ENCODE results near the gene SURF4. TPM values are rescaled to one million over a fixed set of nuclear protein-coding genes. Genes with fewer than 3 reads are reported as not detected.
A peak's percentile ranks its signal among the peaks of the same experiment; 100 is the strongest.

SURF4 gene
- total RNA-seq, 1 experiment from 2014 or later: 171 TPM

GRCh38 chr9:133401588-133401987 lies 25.7 kb upstream of the SURF4 start:
- TF ChIP-seq FOXJ3 (CRISPR knock-in tag; IDR thresholded peaks at IDR 0.05; ENCODE audit: borderline replicate concordance): no peak
- TF ChIP-seq FOXP1 (CRISPR knock-in tag; IDR thresholded peaks at IDR 0.05; ENCODE audit: borderline replicate concordance): no peak
- no peak for TF ChIP-seq IRF2 (CRISPR knock-in tag; IDR thresholded peaks at IDR 0.05; ENCODE audit: borderline replicate concordance, low read depth)
- no peak for TF ChIP-seq ERG (CRISPR knock-in tag; IDR thresholded peaks at IDR 0.05)
- no peak for TF ChIP-seq FOXK1 (CRISPR knock-in tag; IDR thresholded peaks at IDR 0.05)
- no peak for TF ChIP-seq NFE2L1 (CRISPR knock-in tag; IDR thresholded peaks at IDR 0.05)
- TF ChIP-seq HMGXB4 (CRISPR knock-in tag; IDR thresholded peaks at IDR 0.05): no peak
- no peak for TF ChIP-seq SMAD4 (CRISPR knock-in tag; IDR thresholded peaks at IDR 0.05)
- TF ChIP-seq ZNF219 (CRISPR knock-in tag; IDR thresholded peaks at IDR 0.05; ENCODE audit: borderline replicate concordance): no peak
- TF ChIP-seq JUN (CRISPR knock-in tag; IDR thresholded peaks at IDR 0.05): no peak
- TF ChIP-seq GRHL2 (CRISPR knock-in tag; IDR thresholded peaks at IDR 0.05; ENCODE audit: insufficient replicate concordance, severe bottlenecking): no peak
- TF ChIP-seq ZNF416 (CRISPR knock-in tag; IDR thresholded peaks at IDR 0.05): no peak
- no peak for TF ChIP-seq NFATC4 (CRISPR knock-in tag; IDR thresholded peaks at IDR 0.05)
- no peak for TF ChIP-seq ZNF396 (CRISPR knock-in tag; IDR thresholded peaks at IDR 0.05; ENCODE audit: borderline replicate concordance)
- TF ChIP-seq OVOL2 (CRISPR knock-in tag; IDR thresholded peaks at IDR 0.05; ENCODE audit: borderline replicate concordance): no peak
- no peak for TF ChIP-seq E2F1 (CRISPR knock-in tag; IDR thresholded peaks at IDR 0.05)
- TF ChIP-seq FOXP4 (CRISPR knock-in tag; IDR thresholded peaks at IDR 0.05): no peak
- CTCF ChIA-PET: no interaction called here

GRCh38 chr9:133400292-133400691 lies 24.4 kb upstream of the SURF4 start:
- Mint-ChIP-seq H3K27me3 (ENCODE audit: low read depth) (peaks cover 4% of the 10 kb centered on the region), H3K27ac (no peak overlapping the region), H3K4me3 (no peak overlapping the region), H3K4me1 (no peaks in the 10 kb centered on the region), H3K36me3 (peaks cover 6% of the 10 kb centered on the region), H3K9me3 (no peaks in the 10 kb centered on the region)
- CTCF ChIA-PET: interaction anchor here (0.6 to 1.1 kb wide), 2 partner anchors 58 to 214 kb away, joined by 3 read pairs; no protein-coding TSS in a partner anchor
- DNase-seq (ENCODE audit: low spot score): no peak
- TF ChIP-seq FOXP1 (CRISPR knock-in tag; IDR thresholded peaks at IDR 0.05; ENCODE audit: borderline replicate concordance) (peak; percentile 43; the same call in 1 of the 2 replicates), SMAD3 (CRISPR knock-in tag; IDR thresholded peaks at IDR 0.05; ENCODE audit: borderline replicate concordance) (no peak)
- ATAC-seq: no peak
- POLR2A ChIA-PET: interaction anchor here (0.7 kb wide), 1 partner anchor 594 kb away, joined by 3 read pairs; no protein-coding TSS in a partner anchor

More at GRCh38 chr9:133401588-133401987, 25.7 kb upstream of the SURF4 start:
- peaks cover 4% of the 10 kb centered on the region for H3K27me3 Mint-ChIP-seq (ENCODE audit: low read depth)
- no peaks in the 10 kb centered on the region for H3K9me3 Mint-ChIP-seq
- no peak overlapping the region for H3K27ac Mint-ChIP-seq
- POLR2A ChIA-PET: no interaction called here
- H3K36me3 Mint-ChIP-seq: peaks cover 19% of the 10 kb centered on the region
- H3K4me3 Mint-ChIP-seq: no peak overlapping the region
- ATAC-seq (no peak), DNase-seq (ENCODE audit: low spot score) (no peak)
- no peaks in the 10 kb centered on the region for H3K4me1 Mint-ChIP-seq
